GM10248 (cell line): ENCODE data around the gene FCHSD1.
A peak's percentile ranks its signal among the peaks of the same experiment; 100 is the strongest.

ENCODE experiments used
- CTCF ChIA-PET: fragments of 300-600 bp; sonication (Branson Sonifier 250); formaldehyde crosslinking; extraction: SDS; loops from one replicate; lab custom pipeline; 2021; ENCODE audit warnings: antibody characterized with exemption; lab: Yijun Ruan, JAX
- POLR2A ChIA-PET: fragments of 350-650 bp; sonication (Branson Sonifier 250); formaldehyde crosslinking; extraction: SDS; loops from one replicate; lab custom pipeline; 2020; ENCODE audit warnings: antibody characterized with exemption; lab: Yijun Ruan, JAX
- DNase-seq: peaks from one replicate; pipeline ENCODE4 v3.0.0; 2012; ENCODE audit errors: extremely low spot score
- TF ChIP-seq, protein P1 (sequence below): IDR thresholded peaks from 2 replicates; pipeline ENCODE4 v1.5.1; 2012; ENCODE audit warnings: mild to moderate bottlenecking, low read depth; ENCODE audit errors: extremely low read depth, missing control alignments, control extremely low read depth

Gene FCHSD1

DNA sequence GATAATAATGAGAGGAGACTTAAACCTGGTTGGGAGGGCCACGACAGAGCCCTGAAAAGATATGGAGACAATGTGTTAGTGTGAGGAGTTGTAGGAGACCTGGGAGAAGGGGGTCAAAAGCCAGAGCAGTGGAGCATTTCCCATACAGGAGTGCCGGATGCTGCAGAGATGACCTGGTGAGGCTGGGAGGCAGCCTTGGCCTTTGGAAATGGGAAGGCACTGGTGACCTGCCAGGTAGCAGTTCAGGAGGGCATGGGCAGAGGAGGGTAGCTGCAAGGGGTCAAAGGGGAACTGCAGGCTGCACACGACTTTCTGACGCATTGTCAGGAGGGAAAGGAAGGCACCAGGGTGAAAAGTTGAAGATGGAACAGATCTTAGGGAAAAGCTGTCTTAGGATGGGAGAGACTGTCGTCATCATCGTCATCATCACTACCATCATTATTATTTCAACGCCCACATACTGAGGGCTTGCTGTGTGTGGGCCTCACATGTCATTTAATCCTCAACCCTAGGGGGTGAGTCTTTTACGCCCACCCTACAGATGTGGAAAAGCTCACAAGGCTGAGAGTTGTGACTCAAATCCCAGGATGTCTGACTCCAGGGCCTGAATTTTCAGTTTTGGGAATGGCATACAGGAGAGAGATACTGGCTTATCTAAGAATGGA, 17.5 kb upstream of the FCHSD1 start:
- TF ChIP-seq, protein P1, sequence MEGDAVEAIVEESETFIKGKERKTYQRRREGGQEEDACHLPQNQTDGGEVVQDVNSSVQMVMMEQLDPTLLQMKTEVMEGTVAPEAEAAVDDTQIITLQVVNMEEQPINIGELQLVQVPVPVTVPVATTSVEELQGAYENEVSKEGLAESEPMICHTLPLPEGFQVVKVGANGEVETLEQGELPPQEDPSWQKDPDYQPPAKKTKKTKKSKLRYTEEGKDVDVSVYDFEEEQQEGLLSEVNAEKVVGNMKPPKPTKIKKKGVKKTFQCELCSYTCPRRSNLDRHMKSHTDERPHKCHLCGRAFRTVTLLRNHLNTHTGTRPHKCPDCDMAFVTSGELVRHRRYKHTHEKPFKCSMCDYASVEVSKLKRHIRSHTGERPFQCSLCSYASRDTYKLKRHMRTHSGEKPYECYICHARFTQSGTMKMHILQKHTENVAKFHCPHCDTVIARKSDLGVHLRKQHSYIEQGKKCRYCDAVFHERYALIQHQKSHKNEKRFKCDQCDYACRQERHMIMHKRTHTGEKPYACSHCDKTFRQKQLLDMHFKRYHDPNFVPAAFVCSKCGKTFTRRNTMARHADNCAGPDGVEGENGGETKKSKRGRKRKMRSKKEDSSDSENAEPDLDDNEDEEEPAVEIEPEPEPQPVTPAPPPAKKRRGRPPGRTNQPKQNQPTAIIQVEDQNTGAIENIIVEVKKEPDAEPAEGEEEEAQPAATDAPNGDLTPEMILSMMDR: no peak
- DNase-seq: no peak
- ChIA-PET POLR2A (no interaction called here), CTCF (interaction anchor here (0.8 to 3.0 kb wide), 10 partner anchors 9 to 475 kb away, joined by 3 to 27 read pairs (median 4); partner anchors contain the start of genes DIAPH1 and RNF14)

DNA sequence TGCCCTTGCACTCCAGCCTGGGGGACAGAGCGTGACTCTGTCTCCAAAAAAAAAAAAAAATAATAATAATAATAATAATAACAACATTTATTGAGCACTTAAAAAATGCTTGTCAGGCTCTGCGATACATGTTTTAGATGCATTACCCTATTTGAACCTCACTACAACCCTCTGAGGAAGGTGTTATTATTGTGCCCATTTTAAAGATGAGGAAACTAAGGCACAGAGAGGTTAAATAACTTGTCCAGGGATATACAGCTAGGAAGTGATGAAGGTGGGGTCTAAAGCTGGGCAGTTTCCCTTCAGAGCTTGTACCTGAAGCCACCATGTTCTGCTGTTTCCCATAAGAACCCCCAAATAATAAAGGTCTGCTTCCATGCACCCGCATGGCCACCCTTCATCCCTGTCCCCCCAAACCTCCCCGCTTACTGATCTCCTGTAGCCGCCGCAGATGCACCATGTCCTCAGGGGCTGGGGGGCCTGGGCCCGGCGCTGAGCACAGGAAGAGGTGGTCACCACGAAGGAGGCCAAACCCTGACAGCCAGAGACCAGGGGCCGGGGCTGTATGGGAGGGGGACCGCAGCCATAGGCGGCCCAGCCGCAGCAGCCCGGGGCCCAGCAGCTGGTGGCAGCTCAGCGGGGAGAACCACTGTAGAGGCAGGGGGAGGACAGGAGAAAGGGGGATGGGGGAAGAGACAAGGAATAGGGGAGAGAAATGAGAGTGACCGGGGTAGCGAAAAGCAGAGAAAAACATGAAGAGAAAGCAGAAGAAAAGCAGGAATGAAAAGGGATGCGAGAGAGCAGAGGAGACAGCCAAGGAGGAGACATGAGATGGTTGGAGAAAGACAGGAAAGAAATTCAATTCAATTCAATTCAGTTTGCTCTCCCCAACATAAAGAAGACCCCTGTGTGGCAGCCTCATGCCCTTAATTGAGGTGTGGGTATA, 15.1 kb upstream of the FCHSD1 start:
- no peak for DNase-seq
- ChIA-PET POLR2A (no interaction called here), CTCF (interaction anchor here (0.6 to 3.0 kb wide), 11 partner anchors 9 to 294 kb away, joined by 3 to 30 read pairs (median 8); partner anchors contain the start of gene PCDH1)
- TF ChIP-seq, protein P1: no peak

DNA sequence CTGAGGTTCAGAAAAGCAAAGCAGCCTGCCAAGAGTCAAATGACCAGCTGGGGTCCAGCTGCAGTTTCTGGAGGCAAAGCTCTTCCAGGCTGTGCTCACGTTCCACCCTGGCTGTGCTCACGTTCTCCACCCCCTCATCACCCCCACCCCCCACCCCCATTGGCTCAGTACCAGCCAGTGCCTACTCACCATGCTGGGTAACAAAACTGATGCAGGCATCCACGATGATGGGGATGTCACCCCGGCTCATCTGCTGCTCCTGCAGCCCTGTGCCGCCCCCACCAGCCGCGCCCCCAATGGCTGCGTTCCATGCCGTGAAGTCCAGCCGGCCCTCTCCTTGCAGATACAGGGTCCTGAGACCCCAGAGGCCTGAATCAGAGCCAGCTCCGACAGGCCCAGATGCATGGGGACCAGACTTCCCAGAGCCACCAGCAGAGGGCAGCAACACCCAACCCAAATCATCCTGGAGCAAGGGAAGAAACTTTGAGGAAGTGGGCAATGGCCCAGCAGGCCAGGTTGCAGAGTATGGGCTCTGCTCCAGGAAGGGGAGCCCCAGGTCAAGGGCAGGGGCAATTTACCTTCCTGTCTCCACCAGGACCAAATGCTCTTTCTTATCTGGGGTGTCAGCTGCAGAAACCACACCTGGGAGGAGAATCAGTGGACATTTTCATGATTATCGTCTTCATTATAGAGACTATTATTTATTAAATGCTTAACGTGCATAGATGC, 13.7 kb upstream of the FCHSD1 start:
- CTCF ChIA-PET: interaction anchor here (0.6 to 3.0 kb wide), 41 partner anchors 8 to 480 kb away, joined by 3 to 30 read pairs (median 4); partner anchors contain the start of genes ARAP3, DELE1, FCHSD1 and HDAC3
- POLR2A ChIA-PET: no interaction called here
- TF ChIP-seq, protein P1: peak; percentile 86
- DNase-seq: peak; percentile 88

DNA sequence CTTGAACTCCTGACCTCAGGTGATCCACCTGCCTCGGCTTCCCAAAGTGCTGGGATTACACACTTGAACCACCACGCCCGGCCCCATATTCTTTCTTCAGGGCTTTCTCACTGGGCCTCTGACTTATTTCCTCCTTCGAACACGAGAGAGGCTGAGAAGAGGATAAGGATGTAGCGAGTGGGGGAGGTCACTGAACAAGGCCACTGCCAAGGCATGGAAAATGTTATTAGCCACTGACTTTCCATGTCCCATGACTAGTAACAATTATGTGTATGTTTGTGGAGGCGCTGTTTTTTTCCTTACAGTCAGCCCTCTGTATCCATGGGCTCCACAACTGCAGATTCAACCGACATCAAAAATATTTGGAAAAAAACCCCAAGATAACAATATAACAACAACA, 12.3 kb upstream of the FCHSD1 start:
- TF ChIP-seq, protein P1: no peak
- no peak for DNase-seq
- CTCF ChIA-PET: interaction anchor here (0.9 to 3.0 kb wide), 10 partner anchors 9 to 299 kb away, joined by 3 to 19 read pairs (median 6); partner anchors contain the start of genes ARAP3, FCHSD1 and PCDH1
- POLR2A ChIA-PET: no interaction called here

DNA sequence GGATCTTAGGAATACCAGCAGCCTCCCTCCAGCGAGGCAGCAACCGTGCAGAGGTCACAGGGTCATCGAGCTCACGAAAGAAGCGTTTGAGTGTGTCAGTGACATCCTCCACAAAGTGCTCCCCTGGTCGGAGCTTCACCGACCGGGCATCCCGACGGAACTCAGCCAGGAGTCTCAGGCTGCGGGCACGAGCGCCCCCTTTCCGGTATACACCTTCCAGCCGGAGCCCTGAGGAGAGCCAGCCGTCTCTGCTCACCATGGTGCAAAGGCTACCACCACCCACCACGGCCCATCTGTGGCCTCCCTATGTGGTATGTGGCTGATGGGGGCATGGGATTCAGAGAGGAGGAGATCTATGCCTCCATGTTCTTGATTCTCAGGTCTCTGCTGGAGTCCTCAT, 10.8 kb upstream of the FCHSD1 start:
- no peak for DNase-seq
- CTCF ChIA-PET: interaction anchor here (1.5 kb wide), 1 partner anchor 11 kb away, joined by 7 read pairs; no protein-coding TSS in a partner anchor
- TF ChIP-seq, protein P1: no peak
- POLR2A ChIA-PET: no interaction called here
